Mucosa of descending colon (tissue), 3 donors: ENCODE data around the gene AANAT. TPM values are rescaled to one million over a fixed set of nuclear protein-coding genes. Genes with fewer than 3 reads are reported as not detected.

Experiments used
- ATAC-seq: fragments of 200-7000 bp; cut with Tn5 transposase; one replicate; pipeline ENCODE4 v1.9.1; 2020; ENCODE audit warnings: mild to moderate bottlenecking, moderate library complexity
- DNase-seq, 3 donors: peaks; one replicate each; pipeline ENCODE4 v3.0.0-alpha.2; 2020
- H3K36me3 ChIP-seq: fragments of 200-600 bp; one replicate; pipeline ENCODE4 v1.8.0; 2021; ENCODE audit warnings: low read depth, mild to moderate bottlenecking
- H3K4me1 ChIP-seq: fragments of 200-600 bp; one replicate; pipeline ENCODE4 v1.8.0; 2021; ENCODE audit warnings: low read depth, mild to moderate bottlenecking
- H3K4me3 ChIP-seq: fragments of 200-600 bp; one replicate; pipeline ENCODE4 v1.8.0; 2021; ENCODE audit warnings: mild to moderate bottlenecking
- H3K9me3 ChIP-seq: fragments of 200-600 bp; one replicate; pipeline ENCODE4 v1.8.0; 2021; ENCODE audit warnings: mild to moderate bottlenecking
- CTCF ChIP-seq: fragments of 200-600 bp; IDR thresholded peaks from one replicate; pipeline ENCODE4 v1.8.0; 2022; ENCODE audit warnings: antibody characterized with exemption, mild to moderate bottlenecking
- intact Hi-C, 2 donors: fragments of 100-400 bp; cut with DNase I in 1 of 2; cut with micrococcal nuclease in 1 of 2; formaldehyde crosslinking; loops; one replicate each; pipeline versions ENCODE4 v1.11.0 to v1.11.1; 2022; cut with DNase I, micrococcal nuclease
- total RNA-seq, 3 donors: library from RNA; stranded (reverse); fragmentation: NEBNext Ultra II Directional in 2 of 3; extraction: Animal tissue kit (Norgen Biotek cat#: 25700) in 2 of 3; gene quantifications; one replicate each; pipeline versions ENCODE4 v1.2.1 to v1.2.4, GENCODE V29; 2021 to 2023
- donor health status: DM: no; HTN: no; CAD: no; lungs with moderate emphysema.
- donor health status: DM: no; HTN: no; CAD: no.
- donor health status: DM: no; HTN: yes; CAD: no.

Gene AANAT
- total RNA-seq, 3 donors from 2014 or later, result not detected

GRCh38 chr17:76447931-76448652, 19.3 kb upstream of the AANAT start:
- no peaks in the 10 kb centered on the region for H3K9me3 ChIP-seq
- H3K4me1 ChIP-seq, result peaks cover 12% of the 10 kb centered on the region
- intact Hi-C loops, result no loop called here
- H3K36me3 ChIP-seq, result no peaks in the 10 kb centered on the region
- TF ChIP-seq CTCF, result no peak
- DNase-seq (no peak), ATAC-seq (no peak)
- no peak overlapping the region for H3K4me3 ChIP-seq

GRCh38 chr17:76449126-76449525, 18.3 kb upstream of the AANAT start:
- Histone ChIP-seq H3K4me1 (peaks cover 12% of the 10 kb centered on the region), H3K4me3 (no peak overlapping the region), H3K9me3 (no peaks in the 10 kb centered on the region), H3K36me3 (no peaks in the 10 kb centered on the region)
- ATAC-seq (no peak), DNase-seq (no peak)
- intact Hi-C loops, result no loop called here
- TF ChIP-seq CTCF, result no peak

GRCh38 chr17:76451506-76451905, 15.9 kb upstream of the AANAT start:
- Histone ChIP-seq H3K36me3 (no peaks in the 10 kb centered on the region), H3K4me1 (peaks cover 12% of the 10 kb centered on the region), H3K4me3 (no peak overlapping the region), H3K9me3 (no peaks in the 10 kb centered on the region)
- no peak for ATAC-seq
- intact Hi-C loops, result no loop called here
- no peak for DNase-seq
- no peak for TF ChIP-seq CTCF

- Histone ChIP-seq H3K36me3 (no peaks in the 10 kb centered on the region), H3K9me3 (no peaks in the 10 kb centered on the region), H3K4me3 (peak overlapping the region; percentile 84), H3K4me1 (peaks cover 12% of the 10 kb centered on the region)
- intact Hi-C loops, result no loop called here
- peak; percentile 69 for ATAC-seq
- TF ChIP-seq CTCF, result no peak
- DNase-seq, result peak in 2 of 3 donors; percentile 23 to 57
Observed at GRCh38 chr17:76452127-76452659, 15.2 kb upstream of the AANAT start.

- DNase-seq (peak; percentile 91 to 93 (median 92)), ATAC-seq (peak; percentile 99)
- Histone ChIP-seq H3K36me3 (no peaks in the 10 kb centered on the region), H3K9me3 (no peaks in the 10 kb centered on the region), H3K4me3 (peak within 1 kb of the TSS; percentile 84), H3K4me1 (peaks cover 12% of the 10 kb centered on the region)
- peak; percentile 39 for TF ChIP-seq CTCF
- intact Hi-C loops, result no loop called here
Observed at GRCh38 chr17:76452660-76453430, 14.6 kb upstream of the AANAT start, which contains the start of gene UBE2O. TSS of gene UBE2O (minus strand) at chr17:76453152. CDS start at chr17:76453141, 11 bp downstream.
